SK-N-SH (cell line): Measurements from ENCODE around the gene BMPR1B. TPM values are rescaled to one million over a fixed set of nuclear protein-coding genes. Genes with fewer than 3 reads are reported as not detected.

Experiments
- CTCF ChIA-PET: fragments of 300-600, 350-600 bp; formaldehyde crosslinking; extraction: SDS; loops from one replicate; lab custom pipeline; 2021; lab: Yijun Ruan, JAX
- POLR2A ChIA-PET: fragments of 350-600 bp; sonication (Branson Sonifier 250); formaldehyde crosslinking; extraction: SDS; loops from one replicate; lab custom pipeline; 2020; ENCODE audit warnings: antibody characterized with exemption, inconsistent platforms; lab: Yijun Ruan, JAX
- DNase-seq: peaks from one replicate; pipeline ENCODE4 v3.0.0; 2012
- H2AFZ ChIP-seq: fragments of 200-600 bp; sonication (generic); 2 replicates; pipeline ENCODE4 v1.8.1; 2016; ENCODE audit warnings: antibody characterized with exemption, mild to moderate bottlenecking, low read depth
- H3F3A ChIP-seq: fragments of 200-600 bp; sonication (generic); replicated peaks from 2 replicates; pipeline ENCODE3; 2016; ENCODE audit warnings: antibody characterized with exemption, mild to moderate bottlenecking; ENCODE audit not compliant: insufficient read depth
- H3K27ac ChIP-seq, 2 experiments: fragments of 200-500 bp in 1 of 2; fragments of 200-600 bp in 1 of 2; sonication (Bioruptor generic) in 1 of 2; sonication (generic), shearing (Covaris generic) in 1 of 2; 2 replicates each; pipeline versions ENCODE4 v1.5.1 to v1.6.1; 2014 to 2016; ENCODE audit warnings: low read depth in 2 of 2, inconsistent platforms in 1 of 2, low read length in 1 of 2, mild to moderate bottlenecking in 1 of 2, mixed read lengths in 1 of 2
- H3K27me3 ChIP-seq: fragments of 200-600 bp; sonication (generic), shearing (Covaris generic); 2 replicates; pipeline ENCODE4 v1.6.1; 2016; ENCODE audit warnings: mixed run types; ENCODE audit not compliant: insufficient read depth
- H3K36me3 ChIP-seq, 2 experiments: fragments of 200-500 bp in 1 of 2; fragments of 200-600 bp in 1 of 2; sonication (Bioruptor generic) in 1 of 2; sonication (generic) in 1 of 2; replicated peaks in 1 of 2; 2 replicates each; pipeline versions ENCODE3 to v1.5.1; 2014 to 2016; ENCODE audit warnings: low read length in 1 of 2, mild to moderate bottlenecking in 1 of 2; ENCODE audit not compliant: insufficient read depth in 2 of 2, control insufficient read depth in 1 of 2
- H3K4me1 ChIP-seq, 2 experiments: fragments of 200-500 bp in 1 of 2; fragments of 200-600 bp in 1 of 2; sonication (Bioruptor generic) in 1 of 2; sonication (generic), shearing (Covaris generic) in 1 of 2; 2 replicates each; pipeline versions ENCODE4 v1.5.1 to v1.6.1; 2014 to 2016; ENCODE audit warnings: low read depth in 1 of 2, low read length in 1 of 2, mixed run types in 1 of 2; ENCODE audit not compliant: insufficient read depth in 2 of 2, control insufficient read depth in 1 of 2
- H3K4me2 ChIP-seq: fragments of 200-600 bp; sonication (generic), shearing (Covaris generic); 2 replicates; pipeline ENCODE4 v1.6.1; 2017; ENCODE audit warnings: mixed run types
- H3K4me3 ChIP-seq, 2 experiments: fragments of 200-500 bp in 1 of 2; fragments of 200-600 bp in 1 of 2; sonication (Bioruptor generic) in 1 of 2; sonication (generic), shearing (Covaris generic) in 1 of 2; 2 replicates each; pipeline versions ENCODE4 v1.5.1 to v1.8.1; 2014 to 2016; ENCODE audit warnings: low read depth in 2 of 2, inconsistent platforms in 1 of 2, low read length in 1 of 2, mild to moderate bottlenecking in 1 of 2, mixed read lengths in 1 of 2, moderate library complexity in 1 of 2
- H3K79me2 ChIP-seq: fragments of 200-600 bp; sonication (generic); 2 replicates; pipeline ENCODE4 v1.8.1; 2017; ENCODE audit warnings: mild to moderate bottlenecking; ENCODE audit not compliant: insufficient read depth
- H3K9ac ChIP-seq: fragments of 200-600 bp; sonication (generic); 2 replicates; pipeline ENCODE4 v1.6.1; 2017; ENCODE audit warnings: mixed run types
- H3K9me2 ChIP-seq: fragments of 200-600 bp; sonication (generic); 2 replicates; pipeline ENCODE4 v1.6.1; 2017; ENCODE audit warnings: mixed run types
- H3K9me3 ChIP-seq: fragments of 200-600 bp; sonication (generic); 2 replicates; pipeline ENCODE4 v1.6.1; 2017; ENCODE audit warnings: mixed run types, mild to moderate bottlenecking, moderate library complexity
- H4K20me1 ChIP-seq: fragments of 200-600 bp; sonication (generic); 2 replicates; pipeline ENCODE4 v1.6.1; 2017; ENCODE audit warnings: mild to moderate bottlenecking, mixed run types; ENCODE audit not compliant: insufficient read depth
- CHD2 ChIP-seq: fragments of 150-350 bp; IDR thresholded peaks from 2 replicates; pipeline ENCODE4 v1.6.1; 2018; ENCODE audit warnings: low read length; ENCODE audit not compliant: partially characterized antibody
- EP300 ChIP-seq, 2 experiments: IDR thresholded peaks; 2 replicates each; pipeline versions ENCODE4 v1.4.0 to v1.6.1; 2012; ENCODE audit warnings: borderline replicate concordance in 1 of 2, low read depth in 1 of 2, low read length in 1 of 2
- EZH2phosphoT487 ChIP-seq: fragments of 200-600 bp; sonication (generic); IDR thresholded peaks from 2 replicates; pipeline ENCODE4 v1.6.1; 2017; ENCODE audit warnings: low read depth, mixed run types, mild to moderate bottlenecking, antibody characterized with exemption, moderate library complexity, borderline replicate concordance
- GABPA ChIP-seq: IDR thresholded peaks from 2 replicates; pipeline ENCODE4 v1.4.0; 2012; ENCODE audit warnings: low read depth, mild to moderate bottlenecking
- GATA2 ChIP-seq: sonication (generic); formaldehyde crosslinking; IDR thresholded peaks from 2 replicates; pipeline ENCODE4 v1.5.0; 2020; ENCODE audit warnings: mild to moderate bottlenecking, missing genetic modification reagents
- JUND ChIP-seq: IDR thresholded peaks from 2 replicates; pipeline ENCODE4 v1.4.0; 2012
- MEF2A ChIP-seq: IDR thresholded peaks from 2 replicates; pipeline ENCODE4 v1.4.0; 2012; ENCODE audit warnings: low read depth, borderline replicate concordance
- MXI1 ChIP-seq: IDR thresholded peaks from 2 replicates; pipeline ENCODE4 v1.6.1; 2012; ENCODE audit warnings: mild to moderate bottlenecking, low read depth, low read length, improper control_type of control experiment
- NFIC ChIP-seq: IDR thresholded peaks from 2 replicates; pipeline ENCODE4 v1.4.0; 2012; ENCODE audit warnings: borderline replicate concordance
- NRF1 ChIP-seq: IDR thresholded peaks from 2 replicates; pipeline ENCODE4 v1.6.1; 2012; ENCODE audit warnings: low read depth, mild to moderate bottlenecking, low read length
- RAD21 ChIP-seq: IDR thresholded peaks from 2 replicates; pipeline ENCODE4 v1.6.1; 2012; ENCODE audit warnings: mild to moderate bottlenecking, low read length
- RCOR1 ChIP-seq: fragments of 150-350 bp; IDR thresholded peaks from 2 replicates; pipeline ENCODE4 v1.6.1; 2017; ENCODE audit warnings: antibody characterized with exemption, low read length
- RXRA ChIP-seq: IDR thresholded peaks from 2 replicates; pipeline ENCODE4 v1.4.0; 2012; ENCODE audit warnings: low read depth, mild to moderate bottlenecking, borderline replicate concordance
- TAF1 ChIP-seq: IDR thresholded peaks from 2 replicates; pipeline ENCODE4 v1.6.1; 2012; ENCODE audit warnings: low read depth, mild to moderate bottlenecking, low read length, moderate library complexity, borderline replicate concordance
- TCF12 ChIP-seq: IDR thresholded peaks from 2 replicates; pipeline ENCODE4 v1.4.0; 2012
- TEAD4 ChIP-seq: IDR thresholded peaks from 2 replicates; pipeline ENCODE4 v1.4.0; 2012; ENCODE audit warnings: mild to moderate bottlenecking, borderline replicate concordance; ENCODE audit not compliant: insufficient read depth
- WGBS: methylation state at CpG from one replicate; pipeline ENCODE4 v1.1.6; 2017; ENCODE audit warnings: low lambda C conversion rate; 5-methylcytosine and 5-hydroxymethylcytosine counted together
- polyA plus RNA-seq, 3 experiments: library from polyadenylated mRNA; depleted of rRNA; stranded (reverse); fragments of >200 nt; gene quantifications; 2 replicates each; pipeline ENCODE4 v1.2.3, GENCODE V29; 2012
- TF ChIP-seq, protein P1 (sequence below): IDR thresholded peaks from 2 replicates; pipeline ENCODE4; 2012
- TF ChIP-seq, protein P2 (sequence below): fragments of 200-600 bp; sonication (generic); IDR thresholded peaks from 2 replicates; pipeline ENCODE4 v1.6.1; 2017; ENCODE audit warnings: antibody characterized with exemption, mild to moderate bottlenecking, moderate library complexity
- TF ChIP-seq, protein P3 (sequence below): fragments of 150-350 bp; IDR thresholded peaks from 2 replicates; pipeline ENCODE4 v1.6.1; 2016; ENCODE audit warnings: mild to moderate bottlenecking, low read depth, low read length
- TF ChIP-seq, protein P4 (sequence below): fragments of 150-350 bp; IDR thresholded peaks from 2 replicates; pipeline ENCODE4 v1.6.1; 2017; ENCODE audit warnings: antibody characterized with exemption, low read length, low read depth, borderline replicate concordance
- TF ChIP-seq, protein P5 (sequence below): IDR thresholded peaks from 2 replicates; pipeline ENCODE4 v1.4.0; 2012; ENCODE audit warnings: low read depth, borderline replicate concordance

Gene BMPR1B
- polyA plus RNA-seq, 1 of the 3 experiments (the other 2 are of a cell fraction): 0.16 TPM

DNA sequence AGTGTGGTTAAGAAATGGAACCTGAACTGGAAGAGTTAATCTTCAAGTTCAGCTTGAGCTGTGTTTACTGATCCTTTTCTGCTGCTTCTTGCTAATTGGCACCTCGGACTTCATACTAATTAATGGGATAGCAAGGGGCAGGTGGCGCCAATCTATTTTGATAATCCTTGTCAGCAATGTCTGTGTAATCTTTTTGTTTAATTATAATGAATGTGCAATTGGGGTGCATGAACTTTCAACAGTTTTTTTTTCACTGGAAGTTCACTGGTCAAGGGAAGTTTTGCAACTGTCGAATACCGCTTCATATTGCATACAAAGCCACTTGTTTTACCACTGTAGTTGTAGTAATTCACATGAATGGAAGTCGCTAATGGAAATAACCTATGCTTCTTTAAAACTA, 261.0 kb downstream of the BMPR1B start:
- no peak overlapping the region for H2AFZ ChIP-seq
- no peak for DNase-seq
- no peaks in the 10 kb centered on the region for H3K9me2 ChIP-seq
- no peak overlapping the region for H3K9ac ChIP-seq
- H3K4me3 ChIP-seq: no peak overlapping the region
- ChIA-PET CTCF (interaction anchor here (0.7 kb wide), 1 partner anchor 1455 kb away, joined by 3 read pairs; no protein-coding TSS in a partner anchor), POLR2A (no interaction called here)
- H3K27ac ChIP-seq: no peak overlapping the region
- H3K36me3 ChIP-seq: no peaks in the 10 kb centered on the region
- H3K79me2 ChIP-seq: no peaks in the 10 kb centered on the region
- no peaks in the 10 kb centered on the region for H3F3A ChIP-seq
- no peak overlapping the region for H3K4me2 ChIP-seq
- no peaks in the 10 kb centered on the region for H3K9me3 ChIP-seq
- WGBS: 78% methylated on average over 5 of the region's 5 CpGs
- no peaks in the 10 kb centered on the region for H3K27me3 ChIP-seq
- no peaks in the 10 kb centered on the region for H3K4me1 ChIP-seq
- TF ChIP-seq EZH2phosphoT487: no peak
- no peak for TF ChIP-seq GABPA
- no peak for TF ChIP-seq MXI1
- no peak for TF ChIP-seq JUND
- no peak for TF ChIP-seq CHD2
- no peak for TF ChIP-seq NFIC
- TF ChIP-seq MEF2A: no peak
- no peak for TF ChIP-seq RAD21
- no peak for TF ChIP-seq GATA2
- TF ChIP-seq, protein P1, sequence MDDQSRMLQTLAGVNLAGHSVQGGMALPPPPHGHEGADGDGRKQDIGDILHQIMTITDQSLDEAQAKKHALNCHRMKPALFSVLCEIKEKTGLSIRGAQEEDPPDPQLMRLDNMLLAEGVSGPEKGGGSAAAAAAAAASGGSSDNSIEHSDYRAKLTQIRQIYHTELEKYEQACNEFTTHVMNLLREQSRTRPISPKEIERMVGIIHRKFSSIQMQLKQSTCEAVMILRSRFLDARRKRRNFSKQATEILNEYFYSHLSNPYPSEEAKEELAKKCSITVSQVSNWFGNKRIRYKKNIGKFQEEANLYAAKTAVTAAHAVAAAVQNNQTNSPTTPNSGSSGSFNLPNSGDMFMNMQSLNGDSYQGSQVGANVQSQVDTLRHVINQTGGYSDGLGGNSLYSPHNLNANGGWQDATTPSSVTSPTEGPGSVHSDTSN: no peak
- TF ChIP-seq RXRA: no peak
- TF ChIP-seq RCOR1: no peak
- no peaks in the 10 kb centered on the region for H4K20me1 ChIP-seq

DNA sequence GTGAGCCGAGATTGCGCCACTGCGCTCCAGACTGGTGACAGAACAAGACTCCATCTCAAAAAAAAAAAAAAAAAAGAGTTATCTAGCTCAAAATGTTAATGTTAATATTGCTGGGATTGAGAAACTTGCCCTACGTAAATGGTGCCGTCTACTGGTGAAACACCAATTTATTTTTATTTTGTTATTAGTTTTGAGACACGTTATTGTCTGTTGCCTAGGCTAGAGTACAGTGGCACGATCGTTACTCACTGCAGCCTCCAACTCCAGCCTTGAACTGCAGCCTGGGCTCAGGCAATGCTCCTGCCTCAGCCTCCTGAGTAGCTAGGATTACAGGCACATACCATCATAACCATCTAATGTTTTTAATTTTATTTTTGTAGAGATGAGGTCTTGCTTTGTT, 262.8 kb downstream of the BMPR1B start:
- Histone ChIP-seq H3K4me3 (no peak overlapping the region), H3K9ac (no peak overlapping the region), H3K36me3 (no peaks in the 10 kb centered on the region), H3K9me2 (no peaks in the 10 kb centered on the region), H3K27ac (no peak overlapping the region), H3K27me3 (no peaks in the 10 kb centered on the region), H4K20me1 (no peaks in the 10 kb centered on the region), H3K4me1 (no peaks in the 10 kb centered on the region), H3K79me2 (no peaks in the 10 kb centered on the region), H2AFZ (no peak overlapping the region), H3K4me2 (no peak overlapping the region), H3K9me3 (no peaks in the 10 kb centered on the region), H3F3A (no peaks in the 10 kb centered on the region)
- TF ChIP-seq MEF2A (no peak), EZH2phosphoT487 (no peak), TAF1 (no peak), NRF1 (no peak), NFIC (no peak), EP300 (IDR thresholded peaks at IDR 0.05; ENCODE audit: borderline replicate concordance in 1 of 2, low read depth in 1 of 2, low read length in 1 of 2) (no peak), GABPA (no peak), RAD21 (no peak), TCF12 (no peak), TEAD4 (no peak), MXI1 (no peak)
- TF ChIP-seq, protein P2, sequence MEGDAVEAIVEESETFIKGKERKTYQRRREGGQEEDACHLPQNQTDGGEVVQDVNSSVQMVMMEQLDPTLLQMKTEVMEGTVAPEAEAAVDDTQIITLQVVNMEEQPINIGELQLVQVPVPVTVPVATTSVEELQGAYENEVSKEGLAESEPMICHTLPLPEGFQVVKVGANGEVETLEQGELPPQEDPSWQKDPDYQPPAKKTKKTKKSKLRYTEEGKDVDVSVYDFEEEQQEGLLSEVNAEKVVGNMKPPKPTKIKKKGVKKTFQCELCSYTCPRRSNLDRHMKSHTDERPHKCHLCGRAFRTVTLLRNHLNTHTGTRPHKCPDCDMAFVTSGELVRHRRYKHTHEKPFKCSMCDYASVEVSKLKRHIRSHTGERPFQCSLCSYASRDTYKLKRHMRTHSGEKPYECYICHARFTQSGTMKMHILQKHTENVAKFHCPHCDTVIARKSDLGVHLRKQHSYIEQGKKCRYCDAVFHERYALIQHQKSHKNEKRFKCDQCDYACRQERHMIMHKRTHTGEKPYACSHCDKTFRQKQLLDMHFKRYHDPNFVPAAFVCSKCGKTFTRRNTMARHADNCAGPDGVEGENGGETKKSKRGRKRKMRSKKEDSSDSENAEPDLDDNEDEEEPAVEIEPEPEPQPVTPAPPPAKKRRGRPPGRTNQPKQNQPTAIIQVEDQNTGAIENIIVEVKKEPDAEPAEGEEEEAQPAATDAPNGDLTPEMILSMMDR: no peak
- TF ChIP-seq, protein P3, sequence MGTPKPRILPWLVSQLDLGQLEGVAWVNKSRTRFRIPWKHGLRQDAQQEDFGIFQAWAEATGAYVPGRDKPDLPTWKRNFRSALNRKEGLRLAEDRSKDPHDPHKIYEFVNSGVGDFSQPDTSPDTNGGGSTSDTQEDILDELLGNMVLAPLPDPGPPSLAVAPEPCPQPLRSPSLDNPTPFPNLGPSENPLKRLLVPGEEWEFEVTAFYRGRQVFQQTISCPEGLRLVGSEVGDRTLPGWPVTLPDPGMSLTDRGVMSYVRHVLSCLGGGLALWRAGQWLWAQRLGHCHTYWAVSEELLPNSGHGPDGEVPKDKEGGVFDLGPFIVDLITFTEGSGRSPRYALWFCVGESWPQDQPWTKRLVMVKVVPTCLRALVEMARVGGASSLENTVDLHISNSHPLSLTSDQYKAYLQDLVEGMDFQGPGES: no peak
- TF ChIP-seq, protein P4, sequence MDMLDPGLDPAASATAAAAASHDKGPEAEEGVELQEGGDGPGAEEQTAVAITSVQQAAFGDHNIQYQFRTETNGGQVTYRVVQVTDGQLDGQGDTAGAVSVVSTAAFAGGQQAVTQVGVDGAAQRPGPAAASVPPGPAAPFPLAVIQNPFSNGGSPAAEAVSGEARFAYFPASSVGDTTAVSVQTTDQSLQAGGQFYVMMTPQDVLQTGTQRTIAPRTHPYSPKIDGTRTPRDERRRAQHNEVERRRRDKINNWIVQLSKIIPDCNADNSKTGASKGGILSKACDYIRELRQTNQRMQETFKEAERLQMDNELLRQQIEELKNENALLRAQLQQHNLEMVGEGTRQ: no peak
- TF ChIP-seq, protein P5, sequence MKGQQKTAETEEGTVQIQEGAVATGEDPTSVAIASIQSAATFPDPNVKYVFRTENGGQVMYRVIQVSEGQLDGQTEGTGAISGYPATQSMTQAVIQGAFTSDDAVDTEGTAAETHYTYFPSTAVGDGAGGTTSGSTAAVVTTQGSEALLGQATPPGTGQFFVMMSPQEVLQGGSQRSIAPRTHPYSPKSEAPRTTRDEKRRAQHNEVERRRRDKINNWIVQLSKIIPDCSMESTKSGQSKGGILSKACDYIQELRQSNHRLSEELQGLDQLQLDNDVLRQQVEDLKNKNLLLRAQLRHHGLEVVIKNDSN: no peak
- ChIA-PET CTCF (interaction anchor here (0.7 to 2.1 kb wide), 4 partner anchors 13 to 399 kb away, joined by 3 to 9 read pairs (median 4); no protein-coding TSS in a partner anchor), POLR2A (no interaction called here)
- DNase-seq: no peak
- 86% methylated on average over 8 of the region's 8 CpGs for WGBS
